ENCODE results near the gene PLEKHG4B.

DNA sequence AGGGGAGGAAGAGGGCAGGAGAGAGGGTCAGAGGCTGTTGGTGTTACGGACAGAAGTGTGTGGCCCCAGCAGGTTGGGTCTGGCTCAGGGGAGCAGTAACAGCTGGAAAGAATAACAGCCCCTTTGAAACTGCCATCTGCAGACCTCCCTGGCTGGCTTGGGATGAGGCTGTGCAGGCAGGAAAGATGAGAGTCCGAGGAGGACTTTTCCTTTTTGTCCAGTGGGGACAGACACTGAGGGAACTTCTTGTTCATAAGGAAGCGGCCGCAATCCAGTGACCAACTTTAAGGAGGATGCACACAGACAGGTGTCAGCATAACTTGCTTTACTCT, 14.8 kb upstream of the PLEKHG4B start:
- TF ChIP-seq, protein P1, sequence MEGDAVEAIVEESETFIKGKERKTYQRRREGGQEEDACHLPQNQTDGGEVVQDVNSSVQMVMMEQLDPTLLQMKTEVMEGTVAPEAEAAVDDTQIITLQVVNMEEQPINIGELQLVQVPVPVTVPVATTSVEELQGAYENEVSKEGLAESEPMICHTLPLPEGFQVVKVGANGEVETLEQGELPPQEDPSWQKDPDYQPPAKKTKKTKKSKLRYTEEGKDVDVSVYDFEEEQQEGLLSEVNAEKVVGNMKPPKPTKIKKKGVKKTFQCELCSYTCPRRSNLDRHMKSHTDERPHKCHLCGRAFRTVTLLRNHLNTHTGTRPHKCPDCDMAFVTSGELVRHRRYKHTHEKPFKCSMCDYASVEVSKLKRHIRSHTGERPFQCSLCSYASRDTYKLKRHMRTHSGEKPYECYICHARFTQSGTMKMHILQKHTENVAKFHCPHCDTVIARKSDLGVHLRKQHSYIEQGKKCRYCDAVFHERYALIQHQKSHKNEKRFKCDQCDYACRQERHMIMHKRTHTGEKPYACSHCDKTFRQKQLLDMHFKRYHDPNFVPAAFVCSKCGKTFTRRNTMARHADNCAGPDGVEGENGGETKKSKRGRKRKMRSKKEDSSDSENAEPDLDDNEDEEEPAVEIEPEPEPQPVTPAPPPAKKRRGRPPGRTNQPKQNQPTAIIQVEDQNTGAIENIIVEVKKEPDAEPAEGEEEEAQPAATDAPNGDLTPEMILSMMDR (conservative IDR thresholded peaks at IDR 0.05; ENCODE audit: low read depth, low read length): no peak
- TF ChIP-seq EZH2 (IDR thresholded peaks at IDR 0.05; ENCODE audit: borderline replicate concordance, low read depth, low read length, poor library complexity, severe bottlenecking): no peak

Data from A673 (cell line).